Measurements from ENCODE around the gene ATP8B1. TPM values are rescaled to one million over a fixed set of nuclear protein-coding genes. Genes with fewer than 3 reads are reported as not detected.

The ATP8B1 gene
- total and polyA plus RNA-seq, 9 of the 15 experiments (the other 6 are each of a cell fraction or from before 2014, with no cell fraction given) = 0.01 to 0.22 (median 0.03) TPM; not detected in 3

- POLR2A ChIA-PET = interaction anchor here (0.8 kb wide), 1 partner anchor 12 kb away, joined by 3 read pairs; no protein-coding TSS in a partner anchor
- ATAC-seq (no peak), FAIRE-seq (no peak), DNase-seq (ENCODE audit: extremely low read depth in 1 of 4, low spot score in 3 of 4) (no peak)
- Histone ChIP-seq H3K27me3 (ENCODE audit: control insufficient read depth in 2 of 2, insufficient read depth in 2 of 2, low read length in 2 of 2) (no peaks in the 10 kb centered on the region), H4K20me1 (replicated peaks; ENCODE audit: control insufficient read depth, insufficient read depth, low read length) (no peaks in the 10 kb centered on the region), H3K36me3 (ENCODE audit: control insufficient read depth, insufficient read depth, low read length) (no peaks in the 10 kb centered on the region), H2AFZ (ENCODE audit: low read depth, low read length) (no peak overlapping the region), H3K4me1 (replicated peaks in 1 of 2; ENCODE audit: control insufficient read depth in 2 of 2, insufficient read depth in 2 of 2, low read length in 2 of 2) (peaks cover 6 to 8% of the 10 kb centered on the region in 2 experiments; a peak in 4 of 5 replicates), H3K79me2 (ENCODE audit: control insufficient read depth, insufficient read depth, low read length) (no peaks in the 10 kb centered on the region), H3K9ac (ENCODE audit: insufficient read depth in 1 of 2, low read depth in 2 of 2, low read length in 2 of 2) (no peak overlapping the region), H3K9me3 (replicated peaks; ENCODE audit: control insufficient read depth, insufficient read depth, low read depth, low read length) (no peaks in the 10 kb centered on the region), H3K9me1 (ENCODE audit: control insufficient read depth, insufficient read depth, low read length) (no peaks in the 10 kb centered on the region), H3K4me2 (ENCODE audit: insufficient read depth, low read length) (no peak overlapping the region), H3K4me3 (no peak overlapping the region), H3K27ac (ENCODE audit: extremely low read depth, low read depth, low read length) (no peak overlapping the region)
- CTCF ChIA-PET (ENCODE audit: low intra/inter-chr PET ratio) = no interaction called here
- no TSS peak for BruUV-seq (replicated peaks)
- WGBS (ENCODE audit: insufficient coverage, low coverage, missing lambda C conversion rate) = 39% methylated on average over 4 of the region's 4 CpGs
- in situ Hi-C loops (cut with MboI) = loop anchor here (25.0 kb wide), 1 partner anchor 227 kb away; no protein-coding TSS in a partner anchor
- TF ChIP-seq NR2C1 (IDR thresholded peaks at IDR 0.05) (no peak), NR2C1 (tag; IDR thresholded peaks at IDR 0.05) (no peak), SAFB2 (IDR thresholded peaks at IDR 0.05; ENCODE audit: borderline replicate concordance, low read depth, low read length, severe bottlenecking) (no peak), GABPB2 (CRISPR knock-in tag; conservative IDR thresholded peaks at IDR 0.05) (no peak), MXI1 (IDR thresholded peaks at IDR 0.05; ENCODE audit: low read depth, low read length) (no peak), ZFP30 (CRISPR knock-in tag; IDR thresholded peaks at IDR 0.05; ENCODE audit: borderline replicate concordance) (no peak), NR2F6 (CRISPR knock-in tag; IDR thresholded peaks at IDR 0.05) (no peak)
- intact Hi-C loops (cut with micrococcal nuclease) = no loop called here
These were observed 167.9 kb downstream of the ATP8B1 start for GRCh38 chr18:57635003-57635822.
